GM12878 (cell line): Measurements from ENCODE around the gene ADAM23. TPM values are rescaled to one million over a fixed set of nuclear protein-coding genes. Genes with fewer than 3 reads are reported as not detected.

ENCODE experiments used
- BMI1 ChIP-seq: fragments of 450-650 bp; IDR thresholded peaks from 2 replicates; pipeline ENCODE4 v1.6.1; 2016; ENCODE audit warnings: mild to moderate bottlenecking, moderate library complexity, borderline replicate concordance
- GATAD2B ChIP-seq: fragments of 450-650 bp; conservative IDR thresholded peaks from 2 replicates; pipeline ENCODE4 v1.6.1; 2017; ENCODE audit warnings: low read depth, mild to moderate bottlenecking, moderate library complexity
- MXI1 ChIP-seq: fragments of 150-350 bp; IDR thresholded peaks from 2 replicates; pipeline ENCODE4 v1.6.1; 2011; ENCODE audit warnings: low read depth, mild to moderate bottlenecking, inconsistent platforms, low read length, improper control_type of control experiment
- NFYB ChIP-seq: IDR thresholded peaks from 2 replicates; pipeline ENCODE4 v1.6.1; 2011; ENCODE audit warnings: low read depth, mild to moderate bottlenecking, low read length, improper control_type of control experiment, moderate library complexity; ENCODE audit not compliant: insufficient read depth
- TCF12 ChIP-seq: IDR thresholded peaks from 2 replicates; pipeline ENCODE4 v1.6.1; 2011; ENCODE audit warnings: low read depth, mild to moderate bottlenecking, low read length
- ZBTB11 ChIP-seq: fragments of 450-650 bp; formaldehyde crosslinking; IDR thresholded peaks from 2 replicates; pipeline ENCODE4 v1.5.0; 2022; ENCODE audit warnings: mild to moderate bottlenecking, missing genetic modification characterization
- polyA plus RNA-seq, 11 experiments: library from polyadenylated mRNA; depleted of rRNA in 4 of 11; unstranded in 6 of 11; stranded (reverse) in 5 of 11; fragments of >200 nt; fragmentation: Nextera tagmentation in 4 of 11; fragmentation: Illumina TruSeq in 1 of 11; extraction: Ambion mirVana in 4 of 11; extraction: Trizol in 1 of 11; gene quantifications; 1 replicate in 1 of 11; 2 replicates in 10 of 11; pipeline versions ENCODE4 v1.2.1 to v1.2.3, GENCODE V29; 2011 to 2016; ENCODE audit warnings: inconsistent platforms in 2 of 11, missing spikeins in 2 of 11, low read depth in 1 of 11
- total RNA-seq, 4 experiments: library from RNA; depleted of rRNA in 3 of 4; stranded (reverse); fragments of >200 nt in 3 of 4; fragmentation: Illumina TruSeq in 1 of 4; extraction: Trizol in 1 of 4; gene quantifications; 2 replicates each; pipeline versions ENCODE4 v1.2.1 to v1.2.3, GENCODE V29; 2013 to 2021
- TF ChIP-seq, protein P1 (sequence below): fragments of 450-650 bp; IDR thresholded peaks from 2 replicates; pipeline ENCODE4 v1.6.1; 2016; ENCODE audit warnings: mild to moderate bottlenecking
- TF ChIP-seq, protein P2 (sequence below): IDR thresholded peaks from 2 replicates; pipeline ENCODE4 v1.6.1; 2011; ENCODE audit warnings: borderline replicate concordance, low read depth, mild to moderate bottlenecking, moderate library complexity, low read length; ENCODE audit not compliant: insufficient read depth, poor library complexity, severe bottlenecking

Gene ADAM23
- total and polyA plus RNA-seq, 10 of the 15 experiments (the other 5 are each of a cell fraction or from before 2014, with no cell fraction given): 5.7 to 41.8 (median 15.6) TPM

DNA sequence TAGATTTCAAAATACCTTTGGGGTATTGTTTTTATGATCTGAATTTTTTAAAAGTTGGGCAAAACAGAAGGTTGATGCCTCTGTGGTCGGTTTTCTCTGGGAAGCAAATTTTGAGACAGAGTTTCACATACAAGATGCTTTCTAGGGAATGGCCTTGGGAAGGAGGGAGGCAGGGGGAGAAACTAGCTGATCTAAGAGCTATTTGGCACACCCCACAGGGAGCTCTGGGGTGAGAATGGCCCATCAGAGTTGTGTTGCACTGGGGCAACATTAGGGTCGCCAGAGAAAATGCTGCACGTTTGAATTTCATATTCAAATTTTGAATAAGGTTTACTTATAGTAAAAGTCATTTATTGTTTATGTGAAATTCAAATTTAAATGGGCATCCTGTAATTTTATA, 11.9 kb upstream of the ADAM23 start (continued):
- TF ChIP-seq, protein P1, sequence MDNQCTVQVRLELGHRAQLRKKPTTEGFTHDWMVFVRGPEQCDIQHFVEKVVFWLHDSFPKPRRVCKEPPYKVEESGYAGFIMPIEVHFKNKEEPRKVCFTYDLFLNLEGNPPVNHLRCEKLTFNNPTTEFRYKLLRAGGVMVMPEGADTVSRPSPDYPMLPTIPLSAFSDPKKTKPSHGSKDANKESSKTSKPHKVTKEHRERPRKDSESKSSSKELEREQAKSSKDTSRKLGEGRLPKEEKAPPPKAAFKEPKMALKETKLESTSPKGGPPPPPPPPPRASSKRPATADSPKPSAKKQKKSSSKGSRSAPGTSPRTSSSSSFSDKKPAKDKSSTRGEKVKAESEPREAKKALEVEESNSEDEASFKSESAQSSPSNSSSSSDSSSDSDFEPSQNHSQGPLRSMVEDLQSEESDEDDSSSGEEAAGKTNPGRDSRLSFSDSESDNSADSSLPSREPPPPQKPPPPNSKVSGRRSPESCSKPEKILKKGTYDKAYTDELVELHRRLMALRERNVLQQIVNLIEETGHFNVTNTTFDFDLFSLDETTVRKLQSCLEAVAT: no peak
- TF ChIP-seq MXI1 (no peak), GATAD2B (no peak), ZBTB11 (CRISPR knock-in tag) (no peak), NFYB (no peak), BMI1 (no peak), TCF12 (no peak)
- TF ChIP-seq, protein P2, sequence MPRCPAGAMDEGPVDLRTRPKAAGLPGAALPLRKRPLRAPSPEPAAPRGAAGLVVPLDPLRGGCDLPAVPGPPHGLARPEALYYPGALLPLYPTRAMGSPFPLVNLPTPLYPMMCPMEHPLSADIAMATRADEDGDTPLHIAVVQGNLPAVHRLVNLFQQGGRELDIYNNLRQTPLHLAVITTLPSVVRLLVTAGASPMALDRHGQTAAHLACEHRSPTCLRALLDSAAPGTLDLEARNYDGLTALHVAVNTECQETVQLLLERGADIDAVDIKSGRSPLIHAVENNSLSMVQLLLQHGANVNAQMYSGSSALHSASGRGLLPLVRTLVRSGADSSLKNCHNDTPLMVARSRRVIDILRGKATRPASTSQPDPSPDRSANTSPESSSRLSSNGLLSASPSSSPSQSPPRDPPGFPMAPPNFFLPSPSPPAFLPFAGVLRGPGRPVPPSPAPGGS: no peak
- TF ChIP-seq, all 136 proteins: peak for 0
